Measurements from ENCODE around the gene DTWD1. TPM values are rescaled to one million over a fixed set of nuclear protein-coding genes. Genes with fewer than 3 reads are reported as not detected.
A peak's percentile ranks its signal among the peaks of the same experiment; 100 is the strongest.
"Not testable (repeated sequence)": the region's sequence is repeated elsewhere in the genome, so short reads cannot be mapped to it uniquely, and the experiment has no call there.

The DTWD1 gene
- total RNA-seq, 6 experiments from 2014 or later: 43.5 to 48.2 (median 46.8) TPM

DNA sequence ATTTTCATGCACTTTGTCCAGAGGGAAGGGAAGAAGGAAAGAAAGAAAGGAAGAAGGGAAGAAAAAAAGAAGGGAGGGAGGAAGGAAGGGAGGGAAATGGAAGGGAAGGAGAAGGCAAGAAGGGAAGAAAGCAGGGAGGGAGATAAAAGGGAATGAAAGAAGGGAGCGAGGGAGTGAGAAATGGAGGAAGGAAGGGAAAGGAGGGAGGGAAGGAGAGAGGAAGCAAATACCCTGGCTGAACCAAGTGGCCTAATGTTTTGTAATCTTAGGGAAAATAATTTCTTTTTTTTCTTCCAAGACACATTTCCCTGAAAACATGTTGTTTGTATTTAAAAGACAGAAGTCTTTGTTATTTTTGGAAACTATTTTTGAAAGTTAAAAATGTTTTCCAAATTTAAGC, 35.9 kb downstream of the DTWD1 start:
- peaks cover 35% of the 10 kb centered on the region for H3K36me3 Mint-ChIP-seq (ENCODE audit: low read depth)
- no peak overlapping the region for H3K27ac Mint-ChIP-seq
- DNase-seq: no peak
- H3K9me3 Mint-ChIP-seq: peaks cover 28% of the 10 kb centered on the region
- no peak overlapping the region for H3K4me3 Mint-ChIP-seq
- no peaks in the 10 kb centered on the region; the same call in 1 of the 2 replicates for H3K27me3 Mint-ChIP-seq (ENCODE audit: insufficient read depth)
- H3K4me1 Mint-ChIP-seq (ENCODE audit: low read depth): peaks cover 12% of the 10 kb centered on the region; the same call in 1 of the 2 replicates
- TF ChIP-seq, protein P1, sequence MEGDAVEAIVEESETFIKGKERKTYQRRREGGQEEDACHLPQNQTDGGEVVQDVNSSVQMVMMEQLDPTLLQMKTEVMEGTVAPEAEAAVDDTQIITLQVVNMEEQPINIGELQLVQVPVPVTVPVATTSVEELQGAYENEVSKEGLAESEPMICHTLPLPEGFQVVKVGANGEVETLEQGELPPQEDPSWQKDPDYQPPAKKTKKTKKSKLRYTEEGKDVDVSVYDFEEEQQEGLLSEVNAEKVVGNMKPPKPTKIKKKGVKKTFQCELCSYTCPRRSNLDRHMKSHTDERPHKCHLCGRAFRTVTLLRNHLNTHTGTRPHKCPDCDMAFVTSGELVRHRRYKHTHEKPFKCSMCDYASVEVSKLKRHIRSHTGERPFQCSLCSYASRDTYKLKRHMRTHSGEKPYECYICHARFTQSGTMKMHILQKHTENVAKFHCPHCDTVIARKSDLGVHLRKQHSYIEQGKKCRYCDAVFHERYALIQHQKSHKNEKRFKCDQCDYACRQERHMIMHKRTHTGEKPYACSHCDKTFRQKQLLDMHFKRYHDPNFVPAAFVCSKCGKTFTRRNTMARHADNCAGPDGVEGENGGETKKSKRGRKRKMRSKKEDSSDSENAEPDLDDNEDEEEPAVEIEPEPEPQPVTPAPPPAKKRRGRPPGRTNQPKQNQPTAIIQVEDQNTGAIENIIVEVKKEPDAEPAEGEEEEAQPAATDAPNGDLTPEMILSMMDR (IDR thresholded peaks at IDR 0.05): no peak

DNA sequence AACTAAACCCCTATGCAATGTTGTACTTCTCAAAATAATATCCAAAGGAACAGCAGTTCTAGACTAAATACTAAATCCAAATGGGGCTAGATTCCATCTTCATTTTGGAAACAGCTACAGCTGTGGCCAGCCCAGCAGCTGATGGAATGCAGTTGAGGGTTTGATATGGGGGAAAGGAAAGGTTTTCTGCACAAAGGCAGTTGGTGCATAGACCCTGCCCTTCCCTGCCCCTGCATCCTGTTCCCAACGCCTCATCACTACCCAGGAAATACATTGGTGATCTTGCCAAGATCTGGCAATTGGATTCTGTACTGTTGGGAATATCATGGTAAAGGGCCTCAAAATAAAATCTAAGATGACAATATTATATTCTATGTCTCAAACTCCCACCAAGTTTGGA, 43.9 kb downstream of the DTWD1 start:
- no peak for DNase-seq
- Mint-ChIP-seq H3K27me3 (ENCODE audit: insufficient read depth) (no peaks in the 10 kb centered on the region; the same call in 1 of the 2 replicates), H3K27ac (no peak overlapping the region), H3K36me3 (ENCODE audit: low read depth) (no peaks in the 10 kb centered on the region; the same call in 1 of the 2 replicates), H3K9me3 (no peaks in the 10 kb centered on the region), H3K4me3 (no peak overlapping the region), H3K4me1 (ENCODE audit: low read depth) (peaks cover 12% of the 10 kb centered on the region; the same call in 1 of the 2 replicates)
- TF ChIP-seq, protein P1 (IDR thresholded peaks at IDR 0.05): no peak

DNA sequence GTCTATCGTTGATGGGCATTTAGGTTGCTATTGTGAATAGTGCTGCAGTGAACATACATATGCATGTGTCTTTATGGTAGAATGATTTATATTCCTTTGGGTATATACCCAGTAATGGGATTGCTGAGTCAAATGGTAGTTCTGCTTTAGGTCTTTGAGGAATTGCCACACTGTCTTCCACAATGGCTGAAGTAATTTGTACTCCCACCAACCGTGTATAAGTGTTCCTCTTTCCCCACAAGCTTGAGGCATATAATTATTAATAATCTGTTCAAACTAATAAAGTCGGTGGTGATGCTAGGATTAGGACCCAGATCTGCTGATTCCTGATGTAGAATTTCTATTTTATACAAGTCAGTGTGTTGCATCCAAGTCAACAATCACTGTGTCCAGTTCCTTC, 45.6 kb downstream of the DTWD1 start:
- H3K9me3 Mint-ChIP-seq; H3K27ac Mint-ChIP-seq; H3K4me1 Mint-ChIP-seq (ENCODE audit: low read depth); DNase-seq; H3K36me3 Mint-ChIP-seq (ENCODE audit: low read depth); H3K27me3 Mint-ChIP-seq (ENCODE audit: insufficient read depth); H3K4me3 Mint-ChIP-seq: not testable (repeated sequence)

DNA sequence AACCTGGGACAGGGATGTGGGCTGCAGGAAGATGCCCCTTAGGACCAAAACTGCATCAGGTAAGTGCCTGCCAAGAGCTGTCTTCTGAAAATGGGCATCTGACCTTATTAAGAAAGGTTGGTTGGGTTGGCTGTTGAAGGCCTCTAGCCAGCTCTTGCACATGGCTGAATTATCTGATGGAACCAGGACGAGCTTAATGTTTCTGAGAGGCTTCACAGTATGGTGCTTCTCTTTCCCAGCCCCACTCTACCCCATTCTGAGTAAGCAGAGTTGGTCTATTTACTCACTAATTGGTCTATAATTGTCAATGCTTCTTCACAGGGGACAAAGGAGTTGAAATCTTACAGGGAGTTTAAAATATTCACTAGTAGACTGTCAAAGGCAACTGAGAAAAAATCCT, 48.4 kb downstream of the DTWD1 start:
- H3K36me3 Mint-ChIP-seq (ENCODE audit: low read depth): no peaks in the 10 kb centered on the region; the same call in 1 of the 2 replicates
- TF ChIP-seq, protein P1 (IDR thresholded peaks at IDR 0.05): no peak
- H3K9me3 Mint-ChIP-seq: no peaks in the 10 kb centered on the region
- peaks cover 13% of the 10 kb centered on the region for H3K4me1 Mint-ChIP-seq (ENCODE audit: low read depth)
- no peak overlapping the region for H3K4me3 Mint-ChIP-seq
- no peak for DNase-seq
- no peaks in the 10 kb centered on the region for H3K27me3 Mint-ChIP-seq (ENCODE audit: insufficient read depth)
- no peak overlapping the region for H3K27ac Mint-ChIP-seq

DNA sequence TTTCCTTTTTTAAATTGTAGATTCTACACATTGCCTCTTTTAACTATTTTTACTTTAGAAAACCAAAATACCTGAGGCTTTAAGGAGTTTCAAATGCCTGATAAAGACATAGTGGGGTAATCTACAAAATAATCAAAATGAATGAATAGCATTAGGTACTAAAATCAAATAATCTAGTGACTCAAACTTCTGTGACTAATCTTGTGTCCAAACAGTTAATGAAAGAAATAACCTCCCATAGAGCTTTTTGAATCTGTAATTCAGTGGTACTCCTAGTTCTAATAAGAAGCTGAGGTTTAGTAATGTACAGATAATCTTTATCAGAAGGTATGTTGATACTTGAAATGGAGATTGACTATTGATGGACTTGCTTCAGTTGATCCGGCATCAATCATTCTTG, 53.0 kb downstream of the DTWD1 start:
- Mint-ChIP-seq H3K36me3 (ENCODE audit: low read depth) (no peaks in the 10 kb centered on the region; the same call in 1 of the 2 replicates), H3K9me3 (no peaks in the 10 kb centered on the region)

DNA sequence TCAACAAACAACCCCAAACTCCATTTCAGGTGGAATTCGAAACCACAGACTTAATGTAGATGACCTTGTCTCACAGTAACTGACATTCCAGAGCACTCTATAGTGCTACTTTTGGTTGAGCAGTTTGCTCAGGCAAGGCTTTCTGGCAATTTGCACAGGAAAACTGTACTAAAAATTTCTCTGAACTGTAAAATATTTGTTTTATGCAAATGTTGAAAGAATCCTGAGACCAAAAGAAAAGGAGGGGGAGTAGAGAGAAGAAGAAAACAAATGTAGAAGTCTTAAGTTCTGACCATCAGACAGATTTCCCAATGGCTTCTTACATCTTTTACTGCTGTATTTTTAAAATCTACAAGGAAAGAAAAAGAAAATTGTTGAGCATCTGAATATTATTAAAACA, 53.5 kb downstream of the DTWD1 start:
- Mint-ChIP-seq H3K9me3 (no peaks in the 10 kb centered on the region), H3K4me3 (peak overlapping the region; percentile 20), H3K27ac (peak overlapping the region; percentile 79), H3K36me3 (ENCODE audit: low read depth) (no peaks in the 10 kb centered on the region), H3K27me3 (ENCODE audit: insufficient read depth) (peaks cover 2% of the 10 kb centered on the region; the same call in 1 of the 2 replicates), H3K4me1 (ENCODE audit: low read depth) (peaks cover 34% of the 10 kb centered on the region)
- TF ChIP-seq, protein P1 (IDR thresholded peaks at IDR 0.05): no peak
- DNase-seq: no peak

More for the DNA sequence above, 53.0 kb downstream of the DTWD1 start:
- Mint-ChIP-seq H3K4me3 (no peak overlapping the region; the same call in 1 of the 2 replicates), H3K4me1 (ENCODE audit: low read depth) (peaks cover 34% of the 10 kb centered on the region), H3K27ac (peak overlapping the region; percentile 79), H3K27me3 (ENCODE audit: insufficient read depth) (peaks cover 2% of the 10 kb centered on the region; the same call in 1 of the 2 replicates)
- TF ChIP-seq, protein P1 (IDR thresholded peaks at IDR 0.05): no peak
- DNase-seq: no peak

All from HFFc6 (cell line).